Measurements from ENCODE around the gene MMD.
"Not testable (repeated sequence)": the region's sequence is repeated elsewhere in the genome, so short reads cannot be mapped to it uniquely, and the experiment has no call there.

MMD gene

GRCh38 chr17:55421179-55421934 is at the start of gene MMD:
MMD (minus strand) TSS chr17:55421835; CDS start chr17:55421695, 140 bp downstream.
- no peak for DNase-seq

GRCh38 chr17:55466671-55467070 is 45.0 kb upstream of the MMD start:
- DNase-seq, result no peak

- DNase-seq, result not testable (repeated sequence)
Observed at GRCh38 chr17:55465771-55466170, 44.1 kb upstream of the MMD start.

GRCh38 chr17:55463600-55463999 is 42.0 kb upstream of the MMD start:
- no peak for DNase-seq

GRCh38 chr17:55462711-55463110 is 41.1 kb upstream of the MMD start:
- DNase-seq, result no peak

GRCh38 chr17:55462234-55462633 is 40.6 kb upstream of the MMD start:
- no peak for DNase-seq

- DNase-seq, result peak; percentile 88
Observed at GRCh38 chr17:55458978-55459377, 37.3 kb upstream of the MMD start.

- DNase-seq, result no peak
Observed at GRCh38 chr17:55458287-55458900, 36.8 kb upstream of the MMD start.

- no peak for DNase-seq
Observed at GRCh38 chr17:55456307-55457240, 34.9 kb upstream of the MMD start.

GRCh38 chr17:55454906-55455474 is 33.4 kb upstream of the MMD start:
- DNase-seq, result peak; percentile 40

GRCh38 chr17:55453839-55454557 is 32.4 kb upstream of the MMD start:
- no peak for DNase-seq

- no peak for DNase-seq
Observed at GRCh38 chr17:55452139-55452790, 30.6 kb upstream of the MMD start.

GRCh38 chr17:55451758-55452138 is 30.1 kb upstream of the MMD start:
- DNase-seq, result no peak

- no peak for DNase-seq
Observed at GRCh38 chr17:55451203-55451641, 29.6 kb upstream of the MMD start.

- no peak for DNase-seq
Observed at GRCh38 chr17:55450232-55450825, 28.7 kb upstream of the MMD start.

GRCh38 chr17:55448681-55449080 is 27.0 kb upstream of the MMD start:
- no peak for DNase-seq

- DNase-seq, result no peak
Observed at GRCh38 chr17:55446581-55447205, 25.1 kb upstream of the MMD start.

GRCh38 chr17:55446004-55446403 is 24.4 kb upstream of the MMD start:
- not testable (repeated sequence) for DNase-seq

- no peak for DNase-seq
Observed at GRCh38 chr17:55444471-55445441, 23.1 kb upstream of the MMD start.

- no peak for DNase-seq
Observed at GRCh38 chr17:55443904-55444303, 22.3 kb upstream of the MMD start.
